GM15510 (cell line): Measurements from ENCODE around the gene TOP3B.
A peak's percentile ranks its signal among the peaks of the same experiment; 100 is the strongest.

ENCODE experiments used
- POLR2A ChIP-seq: IDR thresholded peaks from 3 replicates; pipeline ENCODE4 v1.6.1; 2011; ENCODE audit warnings: borderline replicate concordance; ENCODE audit not compliant: insufficient read length; ENCODE audit errors: extremely low read depth

TOP3B gene

DNA sequence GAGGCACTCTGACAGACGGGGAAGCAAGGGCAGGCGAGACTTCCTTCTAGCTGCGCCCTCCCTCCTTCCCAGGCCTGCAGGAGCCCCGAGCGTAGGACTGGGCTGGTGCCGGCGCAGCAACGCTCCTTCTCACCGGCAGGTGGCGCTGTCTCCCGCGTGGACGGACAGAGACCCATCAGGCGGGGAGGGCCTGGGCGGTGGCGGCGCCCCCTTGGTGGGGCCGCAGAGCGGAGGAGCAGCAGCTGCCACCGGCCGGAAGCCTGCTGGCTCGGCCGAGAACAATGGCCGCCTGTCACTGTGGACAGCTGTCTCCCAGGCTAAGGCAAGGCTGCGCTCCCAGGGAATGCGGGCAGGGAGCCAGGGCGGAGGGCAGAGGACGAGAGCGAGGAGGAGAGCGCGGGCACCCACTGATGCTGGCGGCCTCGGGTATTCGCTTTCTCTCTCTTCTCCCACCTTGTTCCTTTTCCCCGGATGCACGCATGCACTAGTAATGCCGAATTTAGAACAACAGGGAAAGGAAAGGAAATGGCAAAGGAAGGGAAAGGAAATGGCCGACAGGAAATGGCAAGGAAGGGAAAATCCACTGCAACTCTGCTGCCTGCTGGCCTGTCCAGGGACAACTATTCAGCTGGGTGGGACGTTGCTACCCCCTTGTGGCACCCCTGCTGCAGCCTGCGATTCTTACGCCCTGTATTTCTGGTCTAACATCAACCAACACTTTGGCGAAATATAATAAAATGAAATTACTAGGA lies 44.3 kb downstream of the TOP3B start:
- TF ChIP-seq POLR2A: peak; percentile 44

DNA sequence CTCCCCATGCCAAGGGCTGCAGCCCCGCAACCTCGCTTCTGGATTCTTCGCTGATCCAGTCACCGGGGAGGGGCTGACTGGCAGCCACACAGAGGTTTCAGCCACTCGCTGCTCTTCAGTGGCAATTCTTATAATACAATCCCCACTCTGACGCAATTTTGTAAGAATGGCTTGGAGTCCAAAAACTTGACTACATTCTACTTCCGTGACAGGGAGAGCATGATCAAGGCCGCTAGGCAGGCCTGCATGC lies 44.8 kb downstream of the TOP3B start:
- TF ChIP-seq POLR2A: no peak

DNA sequence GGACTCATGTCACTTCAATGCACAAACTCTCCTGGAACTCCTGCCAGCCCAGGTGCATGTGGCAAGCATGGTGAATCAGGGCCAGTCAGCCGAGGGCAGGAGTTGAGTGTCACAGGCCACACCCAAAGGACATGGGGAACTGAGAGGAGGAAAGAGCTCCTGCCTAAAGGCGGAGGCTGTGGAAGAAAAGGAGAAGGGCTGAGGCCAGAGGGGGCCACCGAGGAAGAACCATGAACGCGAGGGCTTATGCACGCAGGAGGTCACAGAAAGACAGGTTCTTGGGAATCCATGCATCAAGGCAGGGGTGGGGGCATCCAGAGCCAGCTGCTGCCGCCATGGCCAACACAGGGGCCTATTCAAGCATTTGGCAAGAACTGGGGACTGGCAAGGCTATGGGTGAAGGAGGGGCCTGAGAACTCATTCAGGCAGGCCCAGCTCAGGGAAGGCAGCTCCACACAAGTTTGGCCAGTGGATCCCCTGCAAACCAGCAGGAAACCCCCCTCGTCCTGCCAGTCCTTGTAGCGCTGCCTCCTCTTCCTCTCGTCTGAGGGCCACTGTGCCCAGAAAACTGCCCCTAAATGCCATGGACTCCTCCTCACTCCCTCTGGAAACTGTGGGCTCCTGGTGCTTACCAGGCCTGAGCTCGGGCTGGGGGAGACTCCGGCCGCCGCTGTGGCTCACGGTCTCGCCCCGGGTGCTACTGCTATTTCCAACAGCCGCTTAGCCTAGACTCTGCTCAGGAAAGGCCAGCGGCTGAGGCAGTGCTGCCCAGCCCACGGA lies 45.4 kb downstream of the TOP3B start:
- TF ChIP-seq POLR2A: no peak

DNA sequence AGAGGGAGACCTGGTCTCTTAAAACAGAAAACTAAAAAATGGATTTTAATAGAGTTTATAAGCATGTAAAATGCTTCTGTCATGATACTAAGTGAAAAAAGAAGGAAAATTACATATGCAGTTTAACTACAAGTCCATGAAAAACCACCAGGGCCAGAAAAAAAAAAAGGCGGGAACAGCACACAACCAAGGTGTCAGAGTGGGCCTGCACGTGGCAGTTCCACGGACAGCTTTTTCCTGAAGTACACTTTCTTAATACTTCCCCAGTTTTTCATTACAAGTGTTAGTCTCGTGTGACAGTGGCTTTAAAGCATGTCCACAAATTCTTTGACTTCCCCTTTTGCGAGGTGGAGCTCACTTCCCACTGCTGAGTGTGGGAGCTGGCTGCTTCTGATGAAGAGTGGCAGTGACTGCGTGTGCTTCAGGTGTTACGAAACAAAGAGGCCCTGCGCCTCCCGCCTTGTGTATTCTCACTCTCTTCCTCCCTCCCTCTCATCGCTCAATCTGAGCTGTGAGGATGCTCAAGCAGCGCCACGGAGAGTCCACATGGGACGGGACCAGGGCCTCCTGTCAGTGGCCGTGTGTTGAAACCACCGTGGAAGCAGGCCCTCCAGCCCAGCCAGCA lies 46.3 kb downstream of the TOP3B start:
- no peak for TF ChIP-seq POLR2A

DNA sequence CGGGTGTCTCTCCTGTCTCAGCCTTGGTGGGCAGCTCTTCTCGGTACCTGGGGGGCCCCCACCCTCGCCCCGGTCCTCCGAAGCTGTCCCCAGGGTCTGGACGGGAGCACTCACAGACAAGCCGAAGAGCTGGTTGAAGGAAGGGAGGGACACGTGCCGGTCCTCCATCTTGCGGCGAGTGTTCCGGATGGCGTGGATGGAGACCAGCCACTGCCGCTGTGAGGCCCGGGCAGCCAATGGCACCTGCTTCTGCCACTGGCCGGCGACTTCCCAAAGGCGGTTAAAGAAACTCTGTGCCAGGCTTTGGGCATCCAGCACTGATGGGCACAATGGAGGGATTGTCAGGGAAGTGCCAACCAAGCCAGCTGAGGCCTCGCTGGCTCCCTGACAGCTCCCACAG lies 48.7 kb downstream of the TOP3B start:
- no peak for TF ChIP-seq POLR2A

DNA sequence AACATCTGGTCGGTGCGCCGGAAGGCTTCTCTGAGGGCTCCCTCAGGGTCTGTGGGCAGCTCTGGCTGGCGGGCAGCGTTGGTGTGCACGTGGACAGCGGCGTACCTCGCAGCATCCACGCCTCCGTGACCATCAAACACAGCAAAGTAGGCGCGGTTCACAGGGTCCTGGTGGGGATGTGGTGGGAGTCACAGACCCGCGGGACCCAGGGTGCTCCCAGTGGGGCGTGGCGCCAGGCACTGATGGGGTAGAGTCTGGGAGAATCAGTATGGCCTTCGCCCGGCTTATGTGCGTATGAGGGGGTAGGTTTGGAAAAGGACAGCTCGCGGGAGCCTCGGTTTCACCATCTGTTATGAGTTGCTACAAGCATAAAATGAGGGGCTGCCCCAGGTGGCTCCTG lies 49.2 kb downstream of the TOP3B start:
- TF ChIP-seq POLR2A: no peak

DNA sequence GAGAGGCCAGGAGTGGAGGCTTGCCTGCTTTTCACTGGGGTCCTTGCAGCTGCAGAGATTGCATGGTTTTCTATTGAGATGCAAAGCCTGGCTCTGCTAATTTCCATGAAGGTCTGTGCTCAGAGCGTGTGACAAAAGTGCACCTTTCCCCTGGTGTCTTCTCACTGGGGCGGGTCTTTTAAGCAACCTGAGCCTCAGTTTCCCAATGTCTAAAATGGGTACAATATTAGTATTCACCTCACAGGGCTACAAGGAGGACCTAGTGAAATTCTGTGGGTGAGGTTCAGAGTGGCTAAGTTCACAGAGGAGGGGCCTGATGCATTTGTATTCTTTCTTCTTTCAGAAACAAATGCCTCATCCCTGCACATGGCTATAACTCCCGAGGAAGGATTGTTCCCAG lies 50.2 kb downstream of the TOP3B start:
- TF ChIP-seq POLR2A: no peak

DNA sequence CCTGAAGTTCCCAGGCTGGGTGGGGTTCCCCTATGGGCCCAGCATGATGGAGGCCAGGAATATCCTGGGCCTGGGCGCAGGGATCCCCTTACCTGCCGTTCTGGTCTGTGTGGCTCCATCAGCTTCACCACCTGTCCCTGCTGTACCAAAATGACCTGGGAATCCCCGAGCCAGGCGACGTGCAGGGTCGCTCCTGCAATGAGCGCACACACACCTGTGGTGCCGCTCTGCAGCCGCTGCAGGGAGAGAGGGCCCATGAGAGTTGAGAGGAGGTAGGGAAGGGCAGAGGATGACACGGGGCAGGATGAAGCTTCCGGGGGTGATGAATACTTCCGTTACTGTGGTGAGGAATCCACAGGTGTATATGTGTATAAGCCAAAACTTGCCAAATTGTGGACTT lies 51.5 kb downstream of the TOP3B start:
- no peak for TF ChIP-seq POLR2A

DNA sequence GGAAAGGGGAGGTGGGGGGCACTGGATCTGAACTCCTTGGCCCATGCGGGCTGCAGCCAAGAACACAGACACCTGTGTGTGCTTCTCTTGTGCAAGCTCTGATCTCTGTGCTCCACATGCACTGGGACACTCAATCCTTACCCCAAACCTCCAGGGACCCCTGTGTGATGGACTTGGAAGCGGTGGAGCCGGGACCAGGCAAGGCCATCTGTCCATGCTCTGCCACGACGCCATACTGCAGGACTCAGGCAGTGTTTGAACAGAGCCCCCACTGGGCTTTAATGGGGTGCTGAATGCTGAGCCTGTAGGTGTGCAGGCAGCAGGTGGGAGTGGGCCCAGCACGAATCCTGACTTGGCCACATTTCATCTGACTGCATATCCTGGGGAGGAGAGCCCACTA lies 53.3 kb downstream of the TOP3B start:
- TF ChIP-seq POLR2A: no peak

DNA sequence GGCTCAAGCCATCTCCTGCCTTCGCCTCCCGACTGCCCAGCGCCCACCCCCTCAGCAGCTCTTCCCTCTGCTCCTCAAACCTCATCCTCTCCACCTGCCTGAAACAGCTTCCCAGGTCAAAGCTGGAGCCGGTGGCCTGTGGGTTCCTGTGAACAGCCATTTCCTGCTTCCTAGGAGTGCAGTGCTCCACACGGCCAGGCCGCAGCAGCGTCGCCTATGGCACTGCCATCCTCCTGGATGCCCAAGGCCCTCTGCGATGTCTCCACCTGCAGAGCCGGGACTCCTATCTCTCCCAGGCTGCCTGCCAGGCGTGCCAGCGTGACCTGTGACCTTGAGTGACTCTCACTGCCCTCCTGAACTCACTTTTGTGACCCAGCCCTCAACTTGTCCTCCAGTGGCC lies 54.5 kb downstream of the TOP3B start:
- no peak for TF ChIP-seq POLR2A

DNA sequence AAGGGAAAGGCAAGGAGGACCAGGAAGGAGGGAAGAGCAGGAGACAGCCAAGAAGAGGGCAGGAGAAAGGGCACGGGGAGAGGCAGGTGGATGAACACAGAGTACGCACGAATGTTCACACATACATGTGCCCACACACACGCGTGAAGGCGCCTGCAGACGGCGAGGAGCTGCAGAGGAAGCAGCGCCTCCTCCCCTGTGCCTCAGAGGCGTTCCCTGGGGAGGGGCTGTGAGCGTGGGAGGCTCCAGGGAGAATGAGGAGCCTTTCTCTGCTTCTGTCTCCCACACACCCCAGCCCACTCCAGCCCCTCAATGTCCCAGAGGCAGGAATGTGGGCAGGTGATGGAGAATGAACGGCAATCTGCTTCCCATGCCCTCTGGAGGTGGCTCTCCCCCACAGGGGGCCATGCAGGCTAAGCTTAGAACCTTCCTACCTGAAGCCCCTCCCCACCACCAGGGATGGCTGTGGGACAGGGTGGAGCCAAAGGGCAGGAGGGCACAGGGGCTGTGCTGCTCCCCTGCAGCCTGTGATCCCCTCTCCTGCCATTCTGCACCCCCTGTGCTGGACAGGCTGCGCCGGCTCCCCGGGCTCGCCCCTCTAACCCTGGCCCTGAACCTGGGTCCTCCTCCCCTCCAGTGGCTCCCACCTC lies 55.3 kb downstream of the TOP3B start:
- no peak for TF ChIP-seq POLR2A

DNA sequence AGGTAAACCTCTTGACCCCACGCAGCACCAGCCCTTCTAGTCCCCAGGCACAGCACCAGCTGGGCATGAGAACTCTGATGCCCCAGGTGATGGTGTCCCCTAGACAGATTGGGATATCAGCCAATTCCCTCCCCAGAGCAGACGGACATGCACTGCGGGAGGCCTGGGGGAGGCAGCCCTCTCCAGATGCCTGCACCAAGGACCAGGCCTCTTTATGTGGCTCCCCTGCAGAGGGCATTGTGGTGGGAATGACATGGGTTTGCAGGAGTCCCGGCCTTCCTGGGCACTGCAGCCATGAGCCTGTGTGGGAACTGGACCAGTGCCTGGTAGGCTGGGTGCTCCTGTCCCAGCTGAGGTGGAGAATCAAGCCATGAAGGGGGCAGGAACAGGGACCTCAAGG lies 55.9 kb downstream of the TOP3B start:
- TF ChIP-seq POLR2A: no peak

DNA sequence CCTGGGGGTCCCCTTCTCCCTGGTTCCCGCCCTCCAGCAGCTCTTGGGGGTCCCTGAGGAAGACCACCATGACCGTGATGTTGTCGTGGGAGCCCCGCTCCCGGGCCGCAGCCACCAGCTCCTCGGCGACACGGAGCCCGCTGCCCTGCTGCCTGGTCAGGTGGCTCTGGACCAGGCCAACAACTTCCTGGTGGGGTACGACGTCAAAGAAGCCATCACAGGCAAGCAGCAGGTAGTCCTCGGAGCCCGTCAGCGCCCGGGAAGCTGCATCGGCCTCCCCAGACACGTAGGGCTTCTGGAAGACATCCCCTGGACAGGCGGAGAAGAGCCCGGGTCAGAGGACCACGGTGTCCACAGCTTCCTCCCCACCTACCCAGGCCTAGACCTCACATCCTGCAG lies 59.4 kb downstream of the TOP3B start:
- TF ChIP-seq POLR2A: no peak

DNA sequence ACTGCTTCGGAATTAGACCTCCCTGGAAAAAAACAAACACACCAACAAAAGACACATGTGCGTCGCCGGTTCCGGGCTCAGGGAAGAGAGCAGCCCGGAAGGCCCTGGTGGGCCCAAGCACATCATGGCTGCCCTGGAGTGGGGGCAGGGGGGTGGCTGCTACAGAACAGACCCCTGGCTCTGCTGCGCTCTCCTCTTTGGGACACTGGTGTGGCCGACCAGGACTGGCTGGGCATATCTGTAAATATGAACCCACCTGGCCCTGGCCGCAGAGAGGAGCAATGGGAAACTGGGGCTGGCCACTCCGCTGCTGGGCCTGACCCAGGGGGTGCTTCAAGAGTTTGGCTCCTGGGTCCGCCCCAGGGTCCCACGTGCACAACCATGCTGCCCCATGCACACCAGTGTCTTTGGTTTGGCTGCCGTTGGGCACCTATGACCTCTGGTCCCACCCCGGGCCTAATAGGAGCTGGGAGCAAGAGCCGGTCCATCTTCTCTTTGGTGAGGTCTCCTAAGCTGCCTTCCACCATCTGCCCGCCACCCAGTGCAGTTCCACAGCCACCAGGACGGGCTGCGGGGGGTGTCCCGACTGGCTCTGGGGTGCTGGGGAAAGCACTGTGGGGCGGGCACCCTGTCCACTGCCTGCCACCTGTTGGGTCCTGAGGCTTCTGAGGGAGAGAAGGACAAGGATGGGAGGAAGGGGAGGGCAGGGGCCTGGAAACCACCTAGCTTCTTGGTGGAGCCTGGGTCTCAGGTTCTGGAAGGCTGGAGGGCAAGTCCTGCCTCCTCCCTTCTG lies 60.0 kb downstream of the TOP3B start:
- no peak for TF ChIP-seq POLR2A

DNA sequence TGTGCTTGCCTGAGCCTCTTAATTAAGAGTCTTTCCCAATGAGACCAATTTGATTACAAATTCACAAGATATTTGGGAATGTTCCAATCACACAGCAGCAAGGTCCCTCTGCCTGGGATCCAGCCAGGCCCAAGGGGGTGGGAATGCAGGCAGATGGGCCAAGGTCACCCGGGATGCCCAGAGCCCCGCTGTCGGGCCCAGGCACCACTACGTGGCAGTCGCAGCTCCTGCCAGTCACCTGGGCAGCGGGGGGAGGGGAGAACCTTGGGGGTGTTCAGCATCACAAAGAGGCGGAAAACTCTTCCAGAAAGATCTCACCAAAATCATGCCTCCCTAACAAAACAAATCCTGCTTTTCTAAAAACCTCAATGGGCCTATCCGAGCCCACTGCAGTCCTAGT lies 60.9 kb downstream of the TOP3B start:
- no peak for TF ChIP-seq POLR2A
